Prostate gland (tissue), 2 donors: ENCODE results near the gene ITPR2. TPM values are rescaled to one million over a fixed set of nuclear protein-coding genes. Genes with fewer than 3 reads are reported as not detected.

Experiments used
- DNase-seq: peaks from one replicate; pipeline ENCODE4 v3.0.0-alpha.2; 2019; ENCODE audit warnings: low spot score
- H3K27ac ChIP-seq, 2 donors: fragments of 200-600 bp; sonication (generic); 2 replicates each; pipeline ENCODE4 v1.5.1; 2017 to 2019
- H3K27me3 ChIP-seq: fragments of 200-600 bp; sonication (generic); replicated peaks from 2 replicates; pipeline ENCODE4 v1.5.1; 2019; ENCODE audit not compliant: insufficient read depth
- H3K36me3 ChIP-seq, 2 donors: fragments of 200-600 bp; sonication (generic); 1 replicate in 1 of 2; 2 replicates in 1 of 2; pipeline versions ENCODE4 v1.5.1 to v1.8.1; 2017 to 2019
- H3K4me1 ChIP-seq: fragments of 200-600 bp; sonication (generic); replicated peaks from 2 replicates; pipeline ENCODE4 v1.5.1; 2019
- H3K4me3 ChIP-seq, 2 donors: fragments of 200-600 bp; sonication (generic); 2 replicates each; pipeline ENCODE4 v1.5.1; 2017 to 2019
- H3K9me3 ChIP-seq: fragments of 200-600 bp; sonication (generic); 2 replicates; pipeline ENCODE4 v1.5.1; 2017
- CTCF ChIP-seq, 4 experiments: fragments of 200-600 bp in 2 of 4; fragments of 450-650 bp in 2 of 4; sonication (generic) in 2 of 4; IDR thresholded peaks; 1 replicate in 3 of 4; 2 replicates in 1 of 4; pipeline ENCODE4 v1.5.1; 2016 to 2019; ENCODE audit warnings: antibody characterized with exemption in 4 of 4, mild to moderate bottlenecking in 2 of 4, moderate library complexity in 2 of 4
- POLR2A ChIP-seq: fragments of 450-650 bp; IDR thresholded peaks from one replicate; pipeline ENCODE4 v1.6.1; 2016; ENCODE audit warnings: antibody characterized with exemption, mild to moderate bottlenecking
- POLR2AphosphoS5 ChIP-seq: sonication (generic); formaldehyde crosslinking; IDR thresholded peaks from one replicate; pipeline ENCODE4 v1.6.1; 2017; ENCODE audit warnings: antibody characterized with exemption
- WGBS: methylation state at CpG from one replicate; pipeline ENCODE4 v1.1.5; 2018; 5-methylcytosine and 5-hydroxymethylcytosine counted together
- intact Hi-C: fragments of 100-400 bp; cut with DNase I; formaldehyde crosslinking; loops from one replicate; pipeline ENCODE4 v1.14.2; 2022
- total RNA-seq, 2 donors: library from RNA; depleted of rRNA; stranded (reverse); fragments of >200 nt; gene quantifications; one replicate each; pipeline ENCODE4 v1.1.0, GENCODE V29; 2016

ITPR2 gene
- total RNA-seq, 2 donors from 2014 or later = 30.0 to 44.4 TPM

GRCh38 chr12:26666286-26666685, 166.7 kb downstream of the ITPR2 start:
- no peak for DNase-seq
- no peaks in the 10 kb centered on the region for H3K27me3 ChIP-seq
- H3K9me3 ChIP-seq = no peaks in the 10 kb centered on the region
- no peak overlapping the region for H3K4me3 ChIP-seq
- no peak for TF ChIP-seq POLR2A
- H3K36me3 ChIP-seq = no peaks in the 10 kb centered on the region
- 85% methylated on average over 5 of the region's 5 CpGs for WGBS
- no peak overlapping the region for H3K27ac ChIP-seq
- no peaks in the 10 kb centered on the region for H3K4me1 ChIP-seq
- intact Hi-C loops = no loop called here

- intact Hi-C loops = no loop called here
- H3K27ac ChIP-seq = no peak overlapping the region
- DNase-seq = no peak
- WGBS = 96% methylated on average over 3 of the region's 3 CpGs
- no peaks in the 10 kb centered on the region for H3K9me3 ChIP-seq
- H3K27me3 ChIP-seq = no peaks in the 10 kb centered on the region
- H3K36me3 ChIP-seq = no peaks in the 10 kb centered on the region
- no peak overlapping the region for H3K4me3 ChIP-seq
- TF ChIP-seq CTCF (IDR thresholded peaks at IDR 0.05) (no peak), POLR2AphosphoS5 (no peak), POLR2A (no peak)
- H3K4me1 ChIP-seq = no peaks in the 10 kb centered on the region
Measured at GRCh38 chr12:26661399-26661798, 171.6 kb downstream of the ITPR2 start.

DNA sequence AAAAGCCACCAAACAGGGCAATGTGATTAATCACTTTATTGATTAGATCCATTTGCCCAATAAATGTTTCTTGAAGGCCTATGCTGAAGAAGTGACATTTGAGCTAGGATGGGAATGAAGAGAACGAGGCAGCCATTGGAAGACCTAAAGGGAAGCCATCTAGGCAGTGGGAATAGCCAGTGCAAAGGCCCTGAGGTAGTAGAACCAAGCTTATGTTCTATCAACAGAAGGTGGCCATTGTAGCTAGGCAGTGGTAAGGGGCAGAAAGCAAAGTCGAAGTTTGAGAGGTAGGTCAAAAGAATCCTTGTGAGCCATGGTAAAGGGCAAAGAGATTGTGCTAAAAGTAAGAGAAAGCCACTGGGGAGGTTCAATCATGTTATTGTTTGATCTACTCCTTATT, 173.1 kb downstream of the ITPR2 start:
- WGBS = 72% methylated on average over 2 of the region's 2 CpGs
- H3K36me3 ChIP-seq = no peaks in the 10 kb centered on the region
- no peak for DNase-seq
- H3K4me1 ChIP-seq = no peaks in the 10 kb centered on the region
- TF ChIP-seq POLR2A (no peak), POLR2AphosphoS5 (no peak), CTCF (IDR thresholded peaks at IDR 0.05) (no peak)
- H3K9me3 ChIP-seq = no peaks in the 10 kb centered on the region
- H3K27ac ChIP-seq = no peak overlapping the region
- H3K27me3 ChIP-seq = no peaks in the 10 kb centered on the region
- no peak overlapping the region for H3K4me3 ChIP-seq
- intact Hi-C loops = no loop called here

GRCh38 chr12:26658991-26659390, 174.0 kb downstream of the ITPR2 start:
- no peak for DNase-seq
- Histone ChIP-seq H3K4me3 (no peak overlapping the region), H3K4me1 (no peaks in the 10 kb centered on the region), H3K9me3 (no peaks in the 10 kb centered on the region), H3K36me3 (no peaks in the 10 kb centered on the region), H3K27ac (no peak overlapping the region), H3K27me3 (no peaks in the 10 kb centered on the region)
- intact Hi-C loops = no loop called here
- 53% methylated on average over 4 of the region's 4 CpGs for WGBS
- TF ChIP-seq CTCF (IDR thresholded peaks at IDR 0.05) = no peak
- TF ChIP-seq POLR2AphosphoS5 = no peak
- TF ChIP-seq POLR2A = no peak

DNA sequence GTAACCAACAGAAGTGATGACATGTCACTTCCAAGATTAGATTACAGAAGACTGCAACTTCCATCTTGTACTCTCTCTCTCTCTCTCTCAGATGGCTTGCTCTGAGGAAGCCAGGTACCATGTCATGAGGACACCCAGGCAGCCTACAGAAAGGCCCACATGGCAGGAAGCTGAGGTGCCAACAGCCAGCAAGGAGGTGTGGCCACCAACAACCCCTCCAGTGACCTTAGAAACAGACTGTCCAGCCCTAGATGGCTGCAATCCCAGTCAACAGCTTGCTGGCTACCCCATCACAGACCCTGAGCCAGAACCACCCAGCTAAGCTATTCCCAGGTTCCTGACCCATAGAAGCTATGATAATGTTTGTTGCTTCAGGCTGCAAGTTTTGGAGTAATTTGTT, 178.4 kb downstream of the ITPR2 start:
- no peaks in the 10 kb centered on the region for H3K9me3 ChIP-seq
- TF ChIP-seq POLR2AphosphoS5 (no peak), CTCF (IDR thresholded peaks at IDR 0.05) (no peak), POLR2A (no peak)
- H3K4me1 ChIP-seq = no peaks in the 10 kb centered on the region
- intact Hi-C loops = loop anchor here (5.0 kb wide), 1 partner anchor 557 kb away; no protein-coding TSS in a partner anchor
- no peaks in the 10 kb centered on the region for H3K27me3 ChIP-seq
- no peaks in the 10 kb centered on the region for H3K36me3 ChIP-seq
- no peak overlapping the region for H3K4me3 ChIP-seq
- no peak overlapping the region for H3K27ac ChIP-seq
- DNase-seq = no peak
